Left renal pelvis (tissue), 4 donors: ENCODE data around the gene GJA5. TPM values are rescaled to one million over a fixed set of nuclear protein-coding genes. Genes with fewer than 3 reads are reported as not detected.

Source experiments
- DNase-seq, 4 donors: peaks; one replicate each; pipeline ENCODE4 v3.0.0-alpha.2; 2013; ENCODE audit warnings: low read depth in 4 of 4, low spot score in 3 of 4
- polyA plus RNA-seq, 4 donors: library from polyadenylated mRNA; unstranded; fragments of 120-200 nt; gene quantifications; one replicate each; pipeline ENCODE4 v1.2.1, GENCODE V29; 2013; ENCODE audit not compliant: insufficient read length in 4 of 4

Gene GJA5
- polyA plus RNA-seq, 4 donors, result 10.7 to 29.6 (median 22.4) TPM

GRCh38 chr1:147768101-147768500 is 7.7 kb upstream of the GJA5 start:
- no peak for DNase-seq

- no peak for DNase-seq
Measured at GRCh38 chr1:147762233-147763024, 2.0 kb upstream of the GJA5 start.

GRCh38 chr1:147758379-147759100 is 1.9 kb downstream of the GJA5 start:
- DNase-seq, result no peak

GRCh38 chr1:147757015-147757990 is 3.1 kb downstream of the GJA5 start:
- DNase-seq, result no peak

GRCh38 chr1:147756341-147756740 is 4.1 kb downstream of the GJA5 start:
- DNase-seq, result no peak

- DNase-seq, result no peak
Measured at GRCh38 chr1:147754661-147755060, 5.7 kb downstream of the GJA5 start.

GRCh38 chr1:147753081-147753480 is 7.3 kb downstream of the GJA5 start:
- DNase-seq, result no peak

- DNase-seq, result no peak
Measured at GRCh38 chr1:147752511-147752910, 7.9 kb downstream of the GJA5 start.

- no peak for DNase-seq
Measured at GRCh38 chr1:147751346-147751745, 9.1 kb downstream of the GJA5 start.

GRCh38 chr1:147750618-147751217 is 9.7 kb downstream of the GJA5 start:
- no peak for DNase-seq

GRCh38 chr1:147749792-147750191 is 10.6 kb downstream of the GJA5 start:
- no peak for DNase-seq

- no peak for DNase-seq
Measured at GRCh38 chr1:147748676-147749350, 11.6 kb downstream of the GJA5 start.

GRCh38 chr1:147747966-147748365 is 12.4 kb downstream of the GJA5 start:
- no peak for DNase-seq

- DNase-seq, result no peak
Measured at GRCh38 chr1:147745271-147745670, 15.1 kb downstream of the GJA5 start.

GRCh38 chr1:147741065-147741464 is 19.3 kb downstream of the GJA5 start:
- DNase-seq, result no peak

- no peak for DNase-seq
Measured at GRCh38 chr1:147740391-147740790, 20.0 kb downstream of the GJA5 start.

GRCh38 chr1:147738739-147739476 is 21.5 kb downstream of the GJA5 start:
- DNase-seq, result no peak

- DNase-seq, result no peak
Measured at GRCh38 chr1:147738129-147738528, 22.3 kb downstream of the GJA5 start.

GRCh38 chr1:147736883-147737282 is 23.5 kb downstream of the GJA5 start:
- no peak for DNase-seq
